Hepatocyte (in vitro differentiated cells): Measurements from ENCODE around the gene GPRC5C. TPM values are rescaled to one million over a fixed set of nuclear protein-coding genes. Genes with fewer than 3 reads are reported as not detected.
A peak's percentile ranks its signal among the peaks of the same experiment; 100 is the strongest.

Experiments used
- DNase-seq: peaks from one replicate; pipeline ENCODE4 v3.0.0-alpha.2; 2016; ENCODE audit warnings: low spot score
- H2AFZ ChIP-seq: fragments of 200-600 bp; sonication (generic); 2 replicates; pipeline ENCODE4 v1.6.0; 2016; ENCODE audit warnings: antibody characterized with exemption, mild to moderate bottlenecking
- H3K27ac ChIP-seq: fragments of 200-600 bp; sonication (generic); 2 replicates; pipeline ENCODE4 v1.5.1; 2016; ENCODE audit warnings: mild to moderate bottlenecking
- H3K27me3 ChIP-seq: fragments of 200-600 bp; sonication (generic); 2 replicates; pipeline ENCODE4 v1.6.1; 2016
- H3K36me3 ChIP-seq: fragments of 200-600 bp; sonication (generic); replicated peaks from 2 replicates; pipeline ENCODE4 v1.5.1; 2016; ENCODE audit warnings: low read depth; ENCODE audit not compliant: insufficient read depth
- H3K4me1 ChIP-seq: fragments of 200-600 bp; sonication (generic); 2 replicates; pipeline ENCODE4 v1.5.1; 2016; ENCODE audit warnings: mild to moderate bottlenecking, moderate library complexity; ENCODE audit not compliant: insufficient read depth
- H3K4me2 ChIP-seq: fragments of 200-600 bp; sonication (generic); 2 replicates; pipeline ENCODE4 v1.6.0; 2016
- H3K4me3 ChIP-seq: fragments of 200-600 bp; sonication (generic); 2 replicates; pipeline ENCODE4 v1.5.1; 2016; ENCODE audit warnings: mild to moderate bottlenecking
- H3K79me2 ChIP-seq: fragments of 200-600 bp; sonication (generic); 2 replicates; pipeline ENCODE4 v1.6.0; 2017; ENCODE audit warnings: mild to moderate bottlenecking
- H3K9me2 ChIP-seq: fragments of 200-600 bp; sonication (generic); replicated peaks from 2 replicates; pipeline ENCODE4 v1.6.0; 2017; ENCODE audit warnings: mild to moderate bottlenecking; ENCODE audit not compliant: insufficient read depth
- H3K9me3 ChIP-seq: fragments of 200-600 bp; sonication (generic); 2 replicates; pipeline ENCODE4 v1.5.1; 2016; ENCODE audit warnings: low read depth, mild to moderate bottlenecking
- H4K20me1 ChIP-seq: fragments of 200-600 bp; sonication (generic); 2 replicates; pipeline ENCODE4 v1.6.0; 2016; ENCODE audit warnings: mild to moderate bottlenecking; ENCODE audit not compliant: insufficient read depth, poor library complexity, severe bottlenecking
- CTCF ChIP-seq: fragments of 200-600 bp; sonication (generic); IDR thresholded peaks from 2 replicates; pipeline ENCODE4 v1.5.1; 2016; ENCODE audit warnings: antibody characterized with exemption, mild to moderate bottlenecking; ENCODE audit not compliant: poor library complexity
- EZH2 ChIP-seq: fragments of 200-600 bp; sonication (generic); IDR thresholded peaks from 2 replicates; pipeline ENCODE4 v1.6.1; 2016; ENCODE audit warnings: antibody characterized with exemption, mild to moderate bottlenecking, borderline replicate concordance
- EZH2phosphoT487 ChIP-seq: fragments of 200-600 bp; sonication (generic); IDR thresholded peaks from one replicate; pipeline ENCODE4 v1.6.1; 2018; ENCODE audit warnings: antibody characterized with exemption, mild to moderate bottlenecking, low read depth, moderate library complexity; ENCODE audit not compliant: unreplicated experiment, severe bottlenecking
- WGBS: methylation state at CpG from one replicate; pipeline ENCODE4 v1.1.6; 2016; ENCODE audit warnings: low lambda C conversion rate; ENCODE audit errors: missing lambda C conversion rate; 5-methylcytosine and 5-hydroxymethylcytosine counted together
- polyA plus RNA-seq: library from polyadenylated mRNA; unstranded; fragments of >200 nt; fragmentation: Nextera tagmentation; extraction: Ambion mirVana; gene quantifications from 2 replicates; pipeline ENCODE4 v1.2.1, GENCODE V29; 2016
- total RNA-seq: library from RNA; depleted of rRNA; stranded (reverse); fragments of >200 nt; gene quantifications from 2 replicates; pipeline ENCODE4 v1.2.3, GENCODE V29; 2014

The GPRC5C gene
- total and polyA plus RNA-seq, 2 experiments from 2014 or later: 150 to 237 TPM

- peaks cover 45% of the 10 kb centered on the region for H3K79me2 ChIP-seq
- H3K4me1 ChIP-seq: peaks cover 22% of the 10 kb centered on the region
- peak; percentile 93 for DNase-seq
- H3K36me3 ChIP-seq: no peaks in the 10 kb centered on the region
- no peak overlapping the region for H3K4me3 ChIP-seq
- H3K9me2 ChIP-seq: no peaks in the 10 kb centered on the region
- peak overlapping the region; percentile 47 for H3K4me2 ChIP-seq
- WGBS: 51% methylated on average over 28 of the region's 28 CpGs
- TF ChIP-seq CTCF (no peak), EZH2phosphoT487 (no peak), EZH2 (no peak)
- no peak overlapping the region for H2AFZ ChIP-seq
- H3K9me3 ChIP-seq: no peaks in the 10 kb centered on the region
- peak overlapping the region; percentile 98 for H3K27ac ChIP-seq
- H4K20me1 ChIP-seq: peaks cover 13% of the 10 kb centered on the region
- H3K27me3 ChIP-seq: no peaks in the 10 kb centered on the region
These were observed 11.0 kb downstream of the GPRC5C start for GRCh38 chr17:74442670-74443515.

GRCh38 chr17:74443516-74444296 lies 11.8 kb downstream of the GPRC5C start:
- 95% methylated on average over 8 of the region's 8 CpGs for WGBS
- Histone ChIP-seq H3K27me3 (no peaks in the 10 kb centered on the region), H3K9me2 (no peaks in the 10 kb centered on the region), H4K20me1 (peaks cover 6% of the 10 kb centered on the region), H3K4me3 (no peak overlapping the region), H3K36me3 (no peaks in the 10 kb centered on the region), H3K9me3 (no peaks in the 10 kb centered on the region), H3K27ac (peak overlapping the region; percentile 98), H2AFZ (no peak overlapping the region), H3K4me1 (peaks cover 22% of the 10 kb centered on the region), H3K79me2 (peaks cover 37% of the 10 kb centered on the region), H3K4me2 (peak overlapping the region; percentile 47)
- TF ChIP-seq EZH2 (no peak), EZH2phosphoT487 (no peak), CTCF (no peak)
- no peak for DNase-seq

GRCh38 chr17:74444406-74444805 lies 12.5 kb downstream of the GPRC5C start:
- no peaks in the 10 kb centered on the region for H3K9me2 ChIP-seq
- DNase-seq: no peak
- H3K9me3 ChIP-seq: no peaks in the 10 kb centered on the region
- WGBS: 70% methylated on average over 12 of the region's 12 CpGs
- H3K4me2 ChIP-seq: no peak overlapping the region
- peak overlapping the region; percentile 98 for H3K27ac ChIP-seq
- no peaks in the 10 kb centered on the region for H3K36me3 ChIP-seq
- H3K27me3 ChIP-seq: no peaks in the 10 kb centered on the region
- no peak overlapping the region for H2AFZ ChIP-seq
- H3K79me2 ChIP-seq: peaks cover 30% of the 10 kb centered on the region
- peaks cover 22% of the 10 kb centered on the region for H3K4me1 ChIP-seq
- TF ChIP-seq CTCF (no peak), EZH2 (no peak), EZH2phosphoT487 (no peak)
- no peak overlapping the region for H3K4me3 ChIP-seq
- no peaks in the 10 kb centered on the region for H4K20me1 ChIP-seq
